Panc1 (cell line): ENCODE measurements around the gene AMPD1.

Experiments used
- CTCF ChIP-seq: fragments of 450-650 bp; IDR thresholded peaks from 2 replicates; pipeline ENCODE4 v1.5.1; 2017; ENCODE audit warnings: mild to moderate bottlenecking
- POLR2AphosphoS5 ChIP-seq: IDR thresholded peaks from 2 replicates; pipeline ENCODE4 v1.6.1; 2012; ENCODE audit warnings: mild to moderate bottlenecking, low read depth, low read length, moderate library complexity
- SIN3A ChIP-seq: IDR thresholded peaks from 2 replicates; pipeline ENCODE4 v1.6.1; 2012; ENCODE audit warnings: low read depth, mild to moderate bottlenecking, low read length, moderate library complexity, borderline replicate concordance; ENCODE audit not compliant: insufficient read depth
- TF ChIP-seq, protein P1 (sequence below), 2 experiments: IDR thresholded peaks; 2 replicates each; pipeline ENCODE4 v1.6.1; 2011 to 2012; ENCODE audit warnings: low read depth in 2 of 2, control low read depth in 1 of 2, low read length in 1 of 2, mild to moderate bottlenecking in 1 of 2, moderate library complexity in 1 of 2; ENCODE audit not compliant: insufficient read depth in 1 of 2

DNA sequence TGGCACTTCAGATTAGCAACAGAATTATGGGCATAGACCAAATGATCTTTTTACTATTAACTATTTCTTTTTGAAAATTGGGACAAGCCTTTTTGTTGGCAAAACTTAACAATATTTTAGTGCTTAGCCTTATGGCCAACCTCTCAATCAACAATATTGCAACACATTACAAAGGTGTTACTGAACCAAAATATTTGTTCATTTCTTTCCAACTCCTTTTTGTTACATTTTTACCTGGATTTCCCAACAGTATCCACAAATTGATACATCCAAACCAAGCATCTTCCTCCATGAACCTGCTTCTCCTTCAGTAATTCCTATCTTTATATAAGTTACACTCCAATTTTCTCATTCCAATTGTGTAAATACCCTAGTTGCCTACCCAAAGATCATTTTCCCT is 1.5 kb upstream of the AMPD1 start:
- TF ChIP-seq, protein P1, sequence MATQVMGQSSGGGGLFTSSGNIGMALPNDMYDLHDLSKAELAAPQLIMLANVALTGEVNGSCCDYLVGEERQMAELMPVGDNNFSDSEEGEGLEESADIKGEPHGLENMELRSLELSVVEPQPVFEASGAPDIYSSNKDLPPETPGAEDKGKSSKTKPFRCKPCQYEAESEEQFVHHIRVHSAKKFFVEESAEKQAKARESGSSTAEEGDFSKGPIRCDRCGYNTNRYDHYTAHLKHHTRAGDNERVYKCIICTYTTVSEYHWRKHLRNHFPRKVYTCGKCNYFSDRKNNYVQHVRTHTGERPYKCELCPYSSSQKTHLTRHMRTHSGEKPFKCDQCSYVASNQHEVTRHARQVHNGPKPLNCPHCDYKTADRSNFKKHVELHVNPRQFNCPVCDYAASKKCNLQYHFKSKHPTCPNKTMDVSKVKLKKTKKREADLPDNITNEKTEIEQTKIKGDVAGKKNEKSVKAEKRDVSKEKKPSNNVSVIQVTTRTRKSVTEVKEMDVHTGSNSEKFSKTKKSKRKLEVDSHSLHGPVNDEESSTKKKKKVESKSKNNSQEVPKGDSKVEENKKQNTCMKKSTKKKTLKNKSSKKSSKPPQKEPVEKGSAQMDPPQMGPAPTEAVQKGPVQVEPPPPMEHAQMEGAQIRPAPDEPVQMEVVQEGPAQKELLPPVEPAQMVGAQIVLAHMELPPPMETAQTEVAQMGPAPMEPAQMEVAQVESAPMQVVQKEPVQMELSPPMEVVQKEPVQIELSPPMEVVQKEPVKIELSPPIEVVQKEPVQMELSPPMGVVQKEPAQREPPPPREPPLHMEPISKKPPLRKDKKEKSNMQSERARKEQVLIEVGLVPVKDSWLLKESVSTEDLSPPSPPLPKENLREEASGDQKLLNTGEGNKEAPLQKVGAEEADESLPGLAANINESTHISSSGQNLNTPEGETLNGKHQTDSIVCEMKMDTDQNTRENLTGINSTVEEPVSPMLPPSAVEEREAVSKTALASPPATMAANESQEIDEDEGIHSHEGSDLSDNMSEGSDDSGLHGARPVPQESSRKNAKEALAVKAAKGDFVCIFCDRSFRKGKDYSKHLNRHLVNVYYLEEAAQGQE (IDR thresholded peaks at IDR 0.05; ENCODE audit: insufficient read depth in 1 of 2, low read depth in 2 of 2, low read length in 1 of 2), result no peak
- TF ChIP-seq CTCF (no peak), POLR2AphosphoS5 (no peak), SIN3A (no peak)
